Measurements from ENCODE around the gene POR.

The POR gene

DNA sequence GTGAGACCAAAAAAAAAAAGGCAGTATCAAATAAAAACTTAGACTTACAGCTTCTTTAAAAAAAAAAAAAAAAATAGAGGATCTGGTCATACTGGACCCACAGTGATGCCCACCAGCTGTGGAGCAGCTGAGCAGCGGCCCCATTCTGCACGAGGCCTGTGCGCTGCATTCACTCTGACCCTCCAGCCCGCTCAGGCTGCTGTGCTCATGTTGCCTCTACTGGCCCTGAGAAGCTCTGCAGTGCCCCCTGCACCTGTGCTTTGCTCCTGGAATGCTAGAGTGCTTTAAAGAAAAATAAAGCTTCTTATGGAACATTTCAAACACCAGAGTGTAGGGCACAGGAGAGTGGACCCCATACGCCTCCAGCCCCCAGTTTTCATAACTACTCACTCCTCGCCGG is 46.3 kb downstream of the POR start:
- TF ChIP-seq, protein P1, sequence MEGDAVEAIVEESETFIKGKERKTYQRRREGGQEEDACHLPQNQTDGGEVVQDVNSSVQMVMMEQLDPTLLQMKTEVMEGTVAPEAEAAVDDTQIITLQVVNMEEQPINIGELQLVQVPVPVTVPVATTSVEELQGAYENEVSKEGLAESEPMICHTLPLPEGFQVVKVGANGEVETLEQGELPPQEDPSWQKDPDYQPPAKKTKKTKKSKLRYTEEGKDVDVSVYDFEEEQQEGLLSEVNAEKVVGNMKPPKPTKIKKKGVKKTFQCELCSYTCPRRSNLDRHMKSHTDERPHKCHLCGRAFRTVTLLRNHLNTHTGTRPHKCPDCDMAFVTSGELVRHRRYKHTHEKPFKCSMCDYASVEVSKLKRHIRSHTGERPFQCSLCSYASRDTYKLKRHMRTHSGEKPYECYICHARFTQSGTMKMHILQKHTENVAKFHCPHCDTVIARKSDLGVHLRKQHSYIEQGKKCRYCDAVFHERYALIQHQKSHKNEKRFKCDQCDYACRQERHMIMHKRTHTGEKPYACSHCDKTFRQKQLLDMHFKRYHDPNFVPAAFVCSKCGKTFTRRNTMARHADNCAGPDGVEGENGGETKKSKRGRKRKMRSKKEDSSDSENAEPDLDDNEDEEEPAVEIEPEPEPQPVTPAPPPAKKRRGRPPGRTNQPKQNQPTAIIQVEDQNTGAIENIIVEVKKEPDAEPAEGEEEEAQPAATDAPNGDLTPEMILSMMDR (IDR thresholded peaks at IDR 0.05; ENCODE audit: low read depth, low read length) = peak; percentile 25
- TF ChIP-seq, protein P2, sequence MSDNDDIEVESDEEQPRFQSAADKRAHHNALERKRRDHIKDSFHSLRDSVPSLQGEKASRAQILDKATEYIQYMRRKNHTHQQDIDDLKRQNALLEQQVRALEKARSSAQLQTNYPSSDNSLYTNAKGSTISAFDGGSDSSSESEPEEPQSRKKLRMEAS (IDR thresholded peaks at IDR 0.05; ENCODE audit: low read depth, low read length) = no peak
- DNase-seq (ENCODE audit: low read depth) = no peak
- H3K4me3 ChIP-seq (ENCODE audit: low read depth, low read length) = no peak overlapping the region

DNA sequence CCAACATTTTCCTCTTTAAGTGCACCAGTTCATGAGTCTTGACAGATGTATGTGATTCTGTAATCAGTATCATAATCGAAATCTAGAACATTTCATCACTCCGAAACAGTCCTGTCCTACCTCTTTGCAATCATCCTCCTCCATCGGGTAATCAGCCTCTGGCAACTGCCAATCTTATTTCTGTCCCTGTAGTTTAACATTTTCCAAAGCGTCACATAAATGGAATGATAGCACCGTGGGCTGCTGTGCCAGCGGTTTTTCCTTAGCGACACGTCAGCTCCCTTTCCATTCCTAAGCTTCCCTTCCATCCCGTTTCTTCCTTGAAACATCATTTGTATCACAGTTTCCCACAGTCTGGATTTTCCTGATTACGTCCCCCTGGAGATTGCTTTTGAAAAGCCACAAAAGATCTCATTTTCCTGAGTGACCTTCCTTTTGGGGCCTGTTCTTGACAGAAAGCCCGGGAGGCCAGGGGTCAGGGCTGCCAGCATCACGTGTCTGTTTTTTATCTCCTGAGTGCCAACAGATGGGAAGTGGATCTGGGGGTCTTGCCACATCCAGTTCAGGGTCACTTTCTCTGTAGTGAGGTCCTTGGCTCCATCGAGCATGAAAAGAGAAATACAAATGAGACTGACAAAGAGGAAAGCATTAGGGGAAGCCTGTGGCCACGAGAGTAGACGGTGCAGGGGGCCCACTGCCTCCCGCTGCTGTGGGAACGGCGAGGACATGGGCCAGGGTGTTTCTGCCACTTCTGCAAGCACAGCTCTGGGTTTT is 47.8 kb downstream of the POR start:
- TF ChIP-seq POLR2A (IDR thresholded peaks at IDR 0.05; ENCODE audit: extremely low read depth, insufficient read length) (no peak), MYC (IDR thresholded peaks at IDR 0.05; ENCODE audit: low read depth, low read length) (no peak)
- TF ChIP-seq, protein P2 (IDR thresholded peaks at IDR 0.05; ENCODE audit: low read depth, low read length) = no peak
- TF ChIP-seq, protein P1 (IDR thresholded peaks at IDR 0.05; ENCODE audit: low read depth, low read length) = no peak
- H3K4me3 ChIP-seq (ENCODE audit: low read depth, low read length) = no peak overlapping the region
- DNase-seq (ENCODE audit: low read depth) = no peak

DNA sequence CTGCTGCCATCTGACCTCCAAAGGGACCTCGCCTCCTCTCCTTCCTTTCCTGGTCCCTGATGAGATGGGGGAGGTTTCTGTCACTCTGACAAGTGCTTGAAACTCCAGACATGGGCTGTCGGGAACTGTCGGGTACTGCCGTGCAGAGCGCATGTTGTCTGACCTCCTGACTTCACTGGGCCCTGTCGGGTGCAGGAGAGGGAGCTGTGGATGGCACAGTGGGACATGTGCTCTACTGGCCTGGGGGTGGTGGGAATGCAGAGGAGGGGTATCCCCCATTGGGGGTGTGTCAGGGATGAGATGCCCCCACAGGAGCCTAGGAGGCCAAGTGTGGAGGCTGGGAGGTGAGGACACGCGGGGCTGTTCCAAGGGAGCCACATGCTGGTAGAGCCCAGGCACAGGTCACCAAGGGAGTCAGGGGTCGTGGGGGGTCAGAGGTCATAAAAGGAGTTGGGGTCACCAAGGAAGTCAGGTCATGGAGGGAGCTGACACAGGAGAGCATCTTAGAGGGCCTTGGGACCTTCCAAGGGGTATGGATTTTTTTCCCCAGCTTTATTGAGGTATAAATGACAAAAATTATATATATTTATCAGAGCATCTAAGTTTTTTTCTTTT is 48.5 kb downstream of the POR start:
- TF ChIP-seq, protein P1 (IDR thresholded peaks at IDR 0.05; ENCODE audit: low read depth, low read length) = no peak
- TF ChIP-seq, protein P2 (IDR thresholded peaks at IDR 0.05; ENCODE audit: low read depth, low read length) = no peak
- TF ChIP-seq POLR2A (IDR thresholded peaks at IDR 0.05; ENCODE audit: extremely low read depth, insufficient read length) = no peak
- TF ChIP-seq MYC (IDR thresholded peaks at IDR 0.05; ENCODE audit: low read depth, low read length) = no peak
- H3K4me3 ChIP-seq (ENCODE audit: low read depth, low read length) = no peak overlapping the region
- DNase-seq (ENCODE audit: low read depth) = no peak

DNA sequence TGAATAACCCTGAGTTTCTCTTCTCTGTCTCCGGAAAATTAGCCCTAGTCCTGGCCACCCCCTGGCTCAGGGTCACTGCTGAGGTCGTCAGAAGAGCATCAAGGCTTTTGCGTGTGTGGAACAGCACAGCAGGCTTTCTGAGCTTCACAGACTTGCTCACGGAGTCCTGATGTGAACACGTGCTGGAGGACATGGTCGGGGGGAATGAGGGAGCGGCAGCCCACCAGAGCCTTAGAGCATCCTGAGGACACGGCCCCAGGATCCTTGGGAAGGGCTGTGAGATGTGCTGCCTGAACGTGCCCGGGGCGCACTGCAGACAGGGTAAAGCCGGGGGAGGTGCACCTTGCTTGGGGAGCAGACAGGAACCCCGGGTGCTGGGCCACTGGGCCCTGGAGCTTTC is 50.7 kb downstream of the POR start:
- H3K4me3 ChIP-seq (ENCODE audit: low read depth, low read length) = no peak overlapping the region
- DNase-seq (ENCODE audit: low read depth) = no peak
- TF ChIP-seq MYC (IDR thresholded peaks at IDR 0.05; ENCODE audit: low read depth, low read length) = no peak
- TF ChIP-seq, protein P1 (IDR thresholded peaks at IDR 0.05; ENCODE audit: low read depth, low read length) = no peak
- TF ChIP-seq, protein P2 (IDR thresholded peaks at IDR 0.05; ENCODE audit: low read depth, low read length) = no peak
- TF ChIP-seq POLR2A (IDR thresholded peaks at IDR 0.05; ENCODE audit: extremely low read depth, insufficient read length) = no peak

DNA sequence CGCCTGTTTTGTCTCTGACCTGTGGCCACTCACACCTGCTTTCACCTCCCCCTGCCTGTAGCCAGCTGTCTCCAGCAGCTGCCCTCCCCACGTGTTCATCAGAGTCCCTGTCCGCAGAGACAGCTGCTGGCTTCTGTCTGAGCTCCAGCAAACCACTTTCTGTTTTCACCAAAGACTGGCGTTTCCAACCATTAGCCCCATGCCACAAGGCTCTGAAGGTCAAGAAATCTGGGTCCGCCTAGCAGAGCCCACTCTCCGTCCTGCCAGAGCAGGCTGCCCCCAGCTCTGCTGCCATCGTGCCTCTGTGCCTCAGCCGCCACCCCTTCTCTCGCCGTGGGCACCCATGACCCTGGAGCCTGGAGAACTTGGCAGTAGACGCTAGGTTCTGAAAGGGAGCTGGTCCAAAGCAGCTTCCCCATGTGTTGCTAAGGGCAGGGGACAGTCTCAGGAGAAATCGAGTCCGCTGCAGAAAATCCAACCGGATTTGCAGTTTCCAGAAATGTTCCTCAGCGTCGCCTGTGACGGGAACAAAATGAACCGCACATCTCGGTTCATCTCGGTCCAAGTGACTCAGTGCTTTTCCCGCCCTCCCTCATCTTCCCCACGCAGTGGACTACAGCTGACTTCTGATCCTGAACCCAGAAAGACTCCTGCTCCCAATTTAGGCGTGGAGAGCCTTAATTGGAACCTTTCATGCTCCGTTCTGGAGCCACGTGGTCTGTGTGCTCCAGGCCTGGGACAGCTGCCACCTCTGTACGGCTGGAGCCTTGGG is 51.4 kb downstream of the POR start:
- no peak for TF ChIP-seq POLR2A (IDR thresholded peaks at IDR 0.05; ENCODE audit: extremely low read depth, insufficient read length)
- TF ChIP-seq MYC (IDR thresholded peaks at IDR 0.05; ENCODE audit: low read depth, low read length) = no peak
- TF ChIP-seq, protein P1 (IDR thresholded peaks at IDR 0.05; ENCODE audit: low read depth, low read length) = no peak
- TF ChIP-seq, protein P2 (IDR thresholded peaks at IDR 0.05; ENCODE audit: low read depth, low read length) = no peak
- no peak for DNase-seq (ENCODE audit: low read depth)
- H3K4me3 ChIP-seq (ENCODE audit: low read depth, low read length) = no peak overlapping the region
